ENCODE measurements around the gene SCML1. TPM values are rescaled to one million over a fixed set of nuclear protein-coding genes. Genes with fewer than 3 reads are reported as not detected.
A peak's percentile ranks its signal among the peaks of the same experiment; 100 is the strongest.

Gene SCML1
- total and polyA plus RNA-seq, 2 donors (not counting 1 experiment from before 2014, with no cell fraction given): 11.4 to 22.7 TPM

GRCh38 chrX:17725181-17725580 lies 12.1 kb upstream of the SCML1 start:
- H3K4me1 ChIP-seq (ENCODE audit: control insufficient read depth, extremely low read depth, insufficient read depth, low read length): no peaks in the 10 kb centered on the region
- no peaks in the 10 kb centered on the region for H3K79me2 ChIP-seq (ENCODE audit: control insufficient read depth, insufficient read depth, low read length)
- no peak overlapping the region for H3K4me3 ChIP-seq (replicated peaks in 1 of 4; ENCODE audit: control extremely low read depth in 1 of 4, insufficient read depth in 1 of 4, low read depth in 3 of 4, low read length in 4 of 4)
- no peak overlapping the region for H3K9ac ChIP-seq (ENCODE audit: insufficient read depth, low read length)
- TF ChIP-seq EZH2 (IDR thresholded peaks at IDR 0.05; ENCODE audit: low read length, missing control alignments) (no peak), CTCF (conservative IDR thresholded peaks at IDR 0.05 in 1 of 2, IDR thresholded peaks at IDR 0.05 in 1 of 2; ENCODE audit: low read depth in 1 of 2, low read length in 2 of 2) (no peak)
- no peak overlapping the region for H3K4me2 ChIP-seq (ENCODE audit: extremely low read depth, insufficient read depth, low read length)
- no peaks in the 10 kb centered on the region for H3K9me3 ChIP-seq (ENCODE audit: control insufficient read depth, insufficient read depth, low read depth, low read length)
- no peaks in the 10 kb centered on the region for H3K27me3 ChIP-seq (ENCODE audit: control insufficient read depth, insufficient read depth, low read length)
- H3K27ac ChIP-seq (ENCODE audit: insufficient read depth, low read length): no peak overlapping the region
- no peak overlapping the region for H2AFZ ChIP-seq (ENCODE audit: low read length)
- peak in 1 of 2 donors; percentile 37 for DNase-seq (ENCODE audit: low read depth in 2 of 2)
- H3K36me3 ChIP-seq (ENCODE audit: control insufficient read depth, insufficient read depth, low read length): no peaks in the 10 kb centered on the region
- H4K20me1 ChIP-seq (ENCODE audit: control insufficient read depth, extremely low read depth, insufficient read depth, low read length): no peaks in the 10 kb centered on the region

GRCh38 chrX:17732138-17732783 lies 5.0 kb upstream of the SCML1 start:
- Histone ChIP-seq H3K9ac (ENCODE audit: insufficient read depth, low read length) (no peak overlapping the region), H3K79me2 (ENCODE audit: control insufficient read depth, insufficient read depth, low read length) (no peaks in the 10 kb centered on the region), H3K4me3 (replicated peaks in 1 of 4; ENCODE audit: control extremely low read depth in 1 of 4, insufficient read depth in 1 of 4, low read depth in 3 of 4, low read length in 4 of 4) (no peak overlapping the region), H3K27ac (ENCODE audit: insufficient read depth, low read length) (no peak overlapping the region), H3K27me3 (ENCODE audit: control insufficient read depth, insufficient read depth, low read length) (no peaks in the 10 kb centered on the region), H3K9me3 (ENCODE audit: control insufficient read depth, insufficient read depth, low read depth, low read length) (no peaks in the 10 kb centered on the region), H3K4me2 (ENCODE audit: extremely low read depth, insufficient read depth, low read length) (no peak overlapping the region), H3K36me3 (ENCODE audit: control insufficient read depth, insufficient read depth, low read length) (no peaks in the 10 kb centered on the region), H3K4me1 (ENCODE audit: control insufficient read depth, extremely low read depth, insufficient read depth, low read length) (no peaks in the 10 kb centered on the region), H4K20me1 (ENCODE audit: control insufficient read depth, extremely low read depth, insufficient read depth, low read length) (no peaks in the 10 kb centered on the region), H2AFZ (ENCODE audit: low read length) (no peak overlapping the region)
- no peak for TF ChIP-seq CTCF (conservative IDR thresholded peaks at IDR 0.05 in 1 of 2, IDR thresholded peaks at IDR 0.05 in 1 of 2; ENCODE audit: low read depth in 1 of 2, low read length in 2 of 2)
- TF ChIP-seq EZH2 (IDR thresholded peaks at IDR 0.05; ENCODE audit: low read length, missing control alignments): no peak
- DNase-seq (ENCODE audit: low read depth in 2 of 2): peak; percentile 19 to 57

- Histone ChIP-seq H2AFZ (ENCODE audit: low read length) (no peak overlapping the region), H3K79me2 (ENCODE audit: control insufficient read depth, insufficient read depth, low read length) (peaks cover 16% of the 10 kb centered on the region), H3K4me3 (replicated peaks in 1 of 4; ENCODE audit: control extremely low read depth in 1 of 4, insufficient read depth in 1 of 4, low read depth in 3 of 4, low read length in 4 of 4) (no peak overlapping the region), H3K36me3 (ENCODE audit: control insufficient read depth, insufficient read depth, low read length) (no peaks in the 10 kb centered on the region), H3K27ac (ENCODE audit: insufficient read depth, low read length) (no peak overlapping the region), H4K20me1 (ENCODE audit: control insufficient read depth, extremely low read depth, insufficient read depth, low read length) (no peaks in the 10 kb centered on the region), H3K9ac (ENCODE audit: insufficient read depth, low read length) (no peak overlapping the region), H3K4me1 (ENCODE audit: control insufficient read depth, extremely low read depth, insufficient read depth, low read length) (no peaks in the 10 kb centered on the region), H3K27me3 (ENCODE audit: control insufficient read depth, insufficient read depth, low read length) (no peaks in the 10 kb centered on the region), H3K4me2 (ENCODE audit: extremely low read depth, insufficient read depth, low read length) (no peak overlapping the region), H3K9me3 (ENCODE audit: control insufficient read depth, insufficient read depth, low read depth, low read length) (no peaks in the 10 kb centered on the region)
- TF ChIP-seq CTCF (conservative IDR thresholded peaks at IDR 0.05 in 1 of 2, IDR thresholded peaks at IDR 0.05 in 1 of 2; ENCODE audit: low read depth in 1 of 2, low read length in 2 of 2) (no peak), EZH2 (IDR thresholded peaks at IDR 0.05; ENCODE audit: low read length, missing control alignments) (no peak)
- no peak for DNase-seq (ENCODE audit: low read depth in 2 of 2)
Observed at GRCh38 chrX:17735406-17735805, 1.9 kb upstream of the SCML1 start.

All from fibroblast of lung (primary cell).